H9 (cell line): ENCODE measurements around the gene OAS3. TPM values are rescaled to one million over a fixed set of nuclear protein-coding genes. Genes with fewer than 3 reads are reported as not detected.

ENCODE experiments used
- DNase-seq: peaks from one replicate; pipeline ENCODE4 v3.0.0-alpha.2; 2017
- H2AFZ ChIP-seq: one replicate; pipeline ENCODE4 v1.6.1; 2013; ENCODE audit warnings: mild to moderate bottlenecking, low read length, control low read depth, moderate library complexity
- H2AK5ac ChIP-seq: 2 replicates; pipeline ENCODE4 v1.6.1; 2013; ENCODE audit warnings: low read length, control low read depth, mixed read lengths; ENCODE audit not compliant: insufficient read length
- H2BK120ac ChIP-seq: one replicate; pipeline ENCODE4 v1.6.1; 2013; ENCODE audit warnings: low read depth, mild to moderate bottlenecking, low read length, control low read depth, inconsistent platforms; ENCODE audit not compliant: poor library complexity, severe bottlenecking
- H2BK12ac ChIP-seq: 2 replicates; pipeline ENCODE4 v1.6.1; 2013; ENCODE audit warnings: low read length, control low read depth, mixed read lengths, low read depth; ENCODE audit not compliant: insufficient read length
- H2BK15ac ChIP-seq: 2 replicates; pipeline ENCODE4 v1.6.1; 2013; ENCODE audit warnings: low read depth, low read length, control low read depth
- H2BK20ac ChIP-seq: one replicate; pipeline ENCODE4 v1.6.1; 2013; ENCODE audit warnings: low read depth, mild to moderate bottlenecking, low read length, control low read depth, inconsistent platforms; ENCODE audit not compliant: poor library complexity, severe bottlenecking
- H2BK5ac ChIP-seq: 2 replicates; pipeline ENCODE4 v1.6.1; 2013; ENCODE audit warnings: low read length, control low read depth, mixed read lengths; ENCODE audit not compliant: insufficient read length
- H3K14ac ChIP-seq: 2 replicates; pipeline ENCODE4 v1.6.1; 2013; ENCODE audit warnings: low read length, control low read depth; ENCODE audit not compliant: insufficient read depth
- H3K18ac ChIP-seq: 2 replicates; pipeline ENCODE4 v1.6.1; 2013; ENCODE audit warnings: low read depth, mild to moderate bottlenecking, mixed read lengths, low read length, control low read depth; ENCODE audit not compliant: insufficient read length
- H3K23ac ChIP-seq: 2 replicates; pipeline ENCODE4 v1.6.1; 2013; ENCODE audit warnings: low read length, control low read depth, mixed read lengths, low read depth; ENCODE audit not compliant: insufficient read length
- H3K23me2 ChIP-seq: 2 replicates; pipeline ENCODE4 v1.6.1; 2013; ENCODE audit warnings: low read depth, mild to moderate bottlenecking, mixed read lengths, low read length, control low read depth; ENCODE audit not compliant: insufficient read length, poor library complexity, severe bottlenecking
- H3K27ac ChIP-seq: 2 replicates; pipeline ENCODE4 v1.5.1; 2013; ENCODE audit warnings: low read length, control low read depth, mixed read lengths, low read depth; ENCODE audit not compliant: insufficient read length
- H3K27me3 ChIP-seq: 2 replicates; pipeline ENCODE4 v1.6.1; 2013; ENCODE audit warnings: low read length, control low read depth, inconsistent platforms; ENCODE audit not compliant: insufficient read depth
- H3K4ac ChIP-seq: 2 replicates; pipeline ENCODE4 v1.6.1; 2013; ENCODE audit warnings: low read depth, mild to moderate bottlenecking, control low read depth, inconsistent platforms, low read length, moderate library complexity
- H3K4me1 ChIP-seq: 2 replicates; pipeline ENCODE4 v1.6.1; 2013; ENCODE audit warnings: low read length, control low read depth, inconsistent platforms; ENCODE audit not compliant: insufficient read depth
- H3K4me2 ChIP-seq: 2 replicates; pipeline ENCODE4 v1.6.1; 2013; ENCODE audit warnings: low read length, control low read depth, mixed read lengths; ENCODE audit not compliant: insufficient read length, insufficient read depth
- H3K56ac ChIP-seq: 2 replicates; pipeline ENCODE4 v1.6.1; 2013; ENCODE audit warnings: low read depth, mild to moderate bottlenecking, mixed read lengths, low read length, control low read depth; ENCODE audit not compliant: insufficient read length
- H3K79me1 ChIP-seq: 2 replicates; pipeline ENCODE4 v1.6.1; 2013; ENCODE audit warnings: low read depth, mild to moderate bottlenecking, moderate library complexity, low read length, control low read depth, inconsistent platforms; ENCODE audit not compliant: insufficient read depth, poor library complexity, severe bottlenecking
- H3K79me2 ChIP-seq: 2 replicates; pipeline ENCODE4 v1.6.1; 2013; ENCODE audit warnings: low read length, control low read depth, inconsistent platforms; ENCODE audit not compliant: insufficient read depth
- H3K9ac ChIP-seq: 2 replicates; pipeline ENCODE4 v1.6.1; 2013; ENCODE audit warnings: low read length, control low read depth, mixed read lengths; ENCODE audit not compliant: insufficient read length; ENCODE audit errors: extremely low read depth
- H3K9me3 ChIP-seq: one replicate; pipeline ENCODE4 v1.6.1; 2013; ENCODE audit warnings: low read depth, low read length, inconsistent platforms; ENCODE audit not compliant: control insufficient read depth
- H3T11ph ChIP-seq: one replicate; pipeline ENCODE4 v1.6.1; 2013; ENCODE audit warnings: mild to moderate bottlenecking, low read length, control low read depth, inconsistent platforms
- H4K20me1 ChIP-seq: one replicate; pipeline ENCODE4 v1.6.1; 2013; ENCODE audit not compliant: control insufficient read depth, insufficient read length, insufficient read depth
- H4K5ac ChIP-seq: 2 replicates; pipeline ENCODE4 v1.6.1; 2013; ENCODE audit warnings: low read depth, mild to moderate bottlenecking, mixed read lengths, low read length, control low read depth; ENCODE audit not compliant: insufficient read length
- H4K8ac ChIP-seq: replicated peaks from 2 replicates; pipeline ENCODE4 v1.6.1; 2013; ENCODE audit warnings: low read length, control low read depth, mixed read lengths, low read depth; ENCODE audit not compliant: insufficient read length
- H4K91ac ChIP-seq: 2 replicates; pipeline ENCODE4 v1.6.1; 2013; ENCODE audit warnings: low read depth, mild to moderate bottlenecking, moderate library complexity, mixed read lengths, low read length, control low read depth; ENCODE audit not compliant: insufficient read length
- H3K27ac Mint-ChIP-seq, 3 experiments: 2 replicates in 2 of 3; 3 replicates in 1 of 3; pipeline ENCODE4 v1.8.0; 2020 to 2021; ENCODE audit warnings: mixed read lengths in 3 of 3, mild to moderate bottlenecking in 1 of 3, moderate library complexity in 1 of 3
- H3K27me3 Mint-ChIP-seq: 2 replicates; pipeline ENCODE4 v1.8.0; 2021; ENCODE audit warnings: low read depth, mild to moderate bottlenecking, moderate library complexity, mixed read lengths
- H3K36me3 Mint-ChIP-seq, 3 experiments: 2 replicates in 2 of 3; 3 replicates in 1 of 3; pipeline ENCODE4 v1.8.0; 2020 to 2021; ENCODE audit warnings: low read depth in 3 of 3, mixed read lengths in 3 of 3; ENCODE audit not compliant: insufficient read depth in 1 of 3
- H3K4me1 Mint-ChIP-seq, 2 experiments: 2 replicates each; pipeline ENCODE4 v1.8.0; 2020; ENCODE audit warnings: mixed read lengths in 2 of 2
- H3K4me3 Mint-ChIP-seq, 2 experiments: 2 replicates in 1 of 2; 3 replicates in 1 of 2; pipeline ENCODE4 v1.8.0; 2020 to 2021; ENCODE audit warnings: mild to moderate bottlenecking in 2 of 2, mixed read lengths in 2 of 2, moderate library complexity in 1 of 2
- H3K9me3 Mint-ChIP-seq, 2 experiments: 2 replicates in 1 of 2; 3 replicates in 1 of 2; pipeline ENCODE4 v1.8.0; 2020; ENCODE audit warnings: mild to moderate bottlenecking in 2 of 2, mixed read lengths in 2 of 2, moderate library complexity in 1 of 2
- WGBS: extraction: QIAGEN DNeasy Blood & Tissue Kit; methylation state at CpG from one replicate; pipeline ENCODE4 v1.1.7; 2013; ENCODE audit warnings: missing lambda C conversion rate, low lambda C conversion rate, mixed read lengths; ENCODE audit not compliant: insufficient read length; ENCODE audit errors: extremely low coverage; 5-methylcytosine and 5-hydroxymethylcytosine counted together
- total RNA-seq: library from RNA; stranded (reverse); gene quantifications from 2 replicates; pipeline ENCODE4 v1.2.1, GENCODE V29; 2021
- TF ChIP-seq, protein P1 (sequence below): fragments of 200-600 bp; sonication (generic); conservative IDR thresholded peaks from 3 replicates; pipeline ENCODE4 v1.8.0; 2021; ENCODE audit warnings: antibody characterized with exemption, mild to moderate bottlenecking

The OAS3 gene
- total RNA-seq, 1 experiment from 2014 or later = 0.81 TPM

DNA sequence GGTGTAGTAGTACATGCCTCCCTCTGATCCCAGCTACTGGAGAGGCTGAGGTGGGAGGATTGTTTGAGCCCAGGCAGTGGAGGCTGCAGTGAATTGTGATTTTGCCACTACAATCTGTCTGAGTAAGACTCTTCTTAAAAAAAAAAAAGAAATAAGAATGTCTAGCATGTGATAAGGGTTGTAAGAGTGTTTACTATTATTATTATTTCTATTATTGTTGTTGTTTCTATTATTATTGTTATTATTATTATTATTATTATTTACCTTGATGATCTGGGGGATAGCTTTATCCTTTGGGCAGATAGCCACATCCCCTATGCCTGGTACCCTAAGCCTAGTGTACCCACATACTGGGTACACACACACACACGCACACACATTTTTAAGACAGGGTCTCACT lies 4.3 kb downstream of the OAS3 start:
- no peak overlapping the region for H2AFZ ChIP-seq

More for the DNA sequence above, 4.3 kb downstream of the OAS3 start:
- Mint-ChIP-seq H3K9me3 (no peaks in the 10 kb centered on the region), H3K4me3 (no peak overlapping the region), H3K27me3 (peaks cover 25% of the 10 kb centered on the region), H3K4me1 (peaks cover 6 to 21% of the 10 kb centered on the region in 2 experiments), H3K36me3 (no peaks in the 10 kb centered on the region), H3K27ac (no peak overlapping the region)
- TF ChIP-seq, protein P1, sequence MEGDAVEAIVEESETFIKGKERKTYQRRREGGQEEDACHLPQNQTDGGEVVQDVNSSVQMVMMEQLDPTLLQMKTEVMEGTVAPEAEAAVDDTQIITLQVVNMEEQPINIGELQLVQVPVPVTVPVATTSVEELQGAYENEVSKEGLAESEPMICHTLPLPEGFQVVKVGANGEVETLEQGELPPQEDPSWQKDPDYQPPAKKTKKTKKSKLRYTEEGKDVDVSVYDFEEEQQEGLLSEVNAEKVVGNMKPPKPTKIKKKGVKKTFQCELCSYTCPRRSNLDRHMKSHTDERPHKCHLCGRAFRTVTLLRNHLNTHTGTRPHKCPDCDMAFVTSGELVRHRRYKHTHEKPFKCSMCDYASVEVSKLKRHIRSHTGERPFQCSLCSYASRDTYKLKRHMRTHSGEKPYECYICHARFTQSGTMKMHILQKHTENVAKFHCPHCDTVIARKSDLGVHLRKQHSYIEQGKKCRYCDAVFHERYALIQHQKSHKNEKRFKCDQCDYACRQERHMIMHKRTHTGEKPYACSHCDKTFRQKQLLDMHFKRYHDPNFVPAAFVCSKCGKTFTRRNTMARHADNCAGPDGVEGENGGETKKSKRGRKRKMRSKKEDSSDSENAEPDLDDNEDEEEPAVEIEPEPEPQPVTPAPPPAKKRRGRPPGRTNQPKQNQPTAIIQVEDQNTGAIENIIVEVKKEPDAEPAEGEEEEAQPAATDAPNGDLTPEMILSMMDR = no peak
- Histone ChIP-seq H4K91ac (no peak overlapping the region), H3K9me3 (no peaks in the 10 kb centered on the region), H2BK20ac (no peak overlapping the region), H3K9ac (no peak overlapping the region), H4K20me1 (no peaks in the 10 kb centered on the region), H3K4me2 (no peak overlapping the region), H2BK5ac (no peak overlapping the region), H3K23me2 (peaks cover 8% of the 10 kb centered on the region), H2AK5ac (no peak overlapping the region), H3T11ph (no peak overlapping the region), H4K5ac (no peak overlapping the region), H3K79me1 (no peaks in the 10 kb centered on the region), H3K27me3 (no peaks in the 10 kb centered on the region; the same call in 1 of the 2 replicates), H2BK120ac (no peak overlapping the region), H3K23ac (no peak overlapping the region), H3K79me2 (no peaks in the 10 kb centered on the region), H3K18ac (no peak overlapping the region), H3K4ac (no peak overlapping the region), H2BK12ac (no peak overlapping the region), H2BK15ac (no peak overlapping the region), H3K27ac (no peak overlapping the region), H3K56ac (no peak overlapping the region), H3K14ac (no peak overlapping the region), H3K4me1 (no peaks in the 10 kb centered on the region), H4K8ac (no peak overlapping the region)
- DNase-seq = no peak
- no CpG with 5 or more reads among the region's 1 CpG for WGBS
